ENCODE data around the gene EMILIN1.

EMILIN1 gene

GRCh38 chr2:27081984-27082772, 3.8 kb downstream of the EMILIN1 start:
- DNase-seq: no peak

DNA sequence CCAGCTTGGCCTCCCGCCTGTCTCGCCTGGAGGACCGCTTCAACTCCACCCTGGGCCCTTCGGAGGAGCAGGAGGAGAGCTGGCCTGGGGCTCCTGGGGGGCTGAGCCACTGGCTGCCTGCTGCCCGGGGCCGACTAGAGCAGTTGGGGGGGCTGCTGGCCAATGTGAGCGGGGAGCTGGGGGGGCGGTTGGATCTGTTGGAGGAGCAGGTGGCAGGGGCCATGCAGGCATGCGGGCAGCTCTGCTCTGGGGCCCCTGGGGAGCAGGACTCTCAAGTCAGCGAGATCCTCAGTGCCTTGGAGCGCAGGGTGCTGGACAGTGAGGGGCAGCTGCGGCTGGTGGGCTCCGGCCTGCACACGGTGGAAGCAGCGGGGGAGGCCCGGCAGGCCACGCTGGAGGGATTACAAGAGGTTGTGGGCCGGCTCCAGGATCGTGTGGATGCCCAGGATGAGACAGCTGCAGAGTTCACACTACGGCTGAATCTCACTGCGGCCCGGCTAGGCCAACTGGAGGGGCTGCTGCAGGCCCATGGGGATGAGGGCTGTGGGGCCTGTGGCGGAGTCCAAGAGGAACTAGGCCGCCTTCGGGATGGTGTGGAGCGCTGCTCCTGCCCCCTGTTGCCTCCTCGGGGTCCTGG, 4.5 kb downstream of the EMILIN1 start:
- DNase-seq: no peak

GRCh38 chr2:27083410-27084296, 5.2 kb downstream of the EMILIN1 start:
- DNase-seq: no peak

- no peak for DNase-seq
These were observed 6.1 kb downstream of the EMILIN1 start for GRCh38 chr2:27084297-27085061.

- DNase-seq: no peak
These were observed 6.8 kb downstream of the EMILIN1 start for GRCh38 chr2:27085062-27085672.

DNA sequence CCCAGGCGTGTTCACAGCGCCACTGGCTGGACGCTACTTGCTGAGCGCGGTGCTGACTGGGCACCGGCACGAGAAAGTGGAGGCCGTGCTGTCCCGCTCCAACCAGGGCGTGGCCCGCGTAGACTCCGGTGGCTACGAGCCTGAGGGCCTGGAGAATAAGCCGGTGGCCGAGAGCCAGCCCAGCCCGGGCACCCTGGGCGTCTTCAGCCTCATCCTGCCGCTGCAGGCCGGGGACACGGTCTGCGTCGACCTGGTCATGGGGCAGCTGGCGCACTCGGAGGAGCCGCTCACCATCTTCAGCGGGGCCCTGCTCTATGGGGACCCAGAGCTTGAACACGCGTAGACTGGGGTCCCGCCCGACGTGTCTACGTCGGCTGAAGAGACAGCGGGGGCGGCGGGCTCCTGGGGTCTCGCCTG, 7.3 kb downstream of the EMILIN1 start:
- peak; percentile 54 to 63 for DNase-seq

DNA sequence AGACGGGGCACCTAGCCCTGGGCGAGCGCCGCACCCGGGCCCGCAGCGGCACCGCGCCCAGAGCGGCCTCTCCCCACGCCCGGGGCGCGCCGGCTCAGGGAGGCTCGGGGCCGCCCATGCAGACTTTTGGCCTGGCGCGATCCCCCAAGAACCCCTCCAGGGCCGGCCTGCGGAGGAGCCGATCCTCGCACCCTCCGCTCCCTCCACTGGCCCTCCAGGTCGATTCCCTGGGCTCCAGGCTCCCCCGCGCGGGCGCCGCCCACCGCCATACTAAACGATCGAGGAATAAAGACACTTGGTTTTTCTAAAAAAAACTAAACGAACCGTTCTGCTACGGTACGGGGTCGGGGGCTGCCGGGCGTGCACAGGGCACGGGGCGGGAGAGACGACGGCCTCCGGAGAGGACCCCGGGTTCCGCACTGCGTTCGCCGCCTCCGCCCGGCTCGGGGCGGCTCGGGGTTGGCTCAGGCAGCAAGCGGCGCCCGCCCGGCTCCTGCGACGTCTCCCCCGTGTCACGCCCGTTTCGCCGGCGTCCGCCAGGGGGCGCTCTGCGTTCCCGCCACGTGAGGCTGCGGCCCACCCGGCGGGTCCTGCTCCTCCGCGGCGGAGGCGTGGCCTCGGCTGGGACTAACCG, 7.8 kb downstream of the EMILIN1 start:
- peak; percentile 80 to 92 for DNase-seq

GRCh38 chr2:27086724-27087593, 8.5 kb downstream of the EMILIN1 start, which contains the start of gene KHK:
Gene KHK (plus strand): TSS chr2:27086772. CDS start chr2:27087260, 488 bp downstream.
- DNase-seq: peak in 1 of 2 experiments; percentile 51

GRCh38 chr2:27087823-27088410, 9.5 kb downstream of the EMILIN1 start:
- DNase-seq: no peak

- DNase-seq: no peak
These were observed 10.2 kb downstream of the EMILIN1 start for GRCh38 chr2:27088634-27089033.

GRCh38 chr2:27089111-27089954, 10.9 kb downstream of the EMILIN1 start:
- DNase-seq: no peak

- DNase-seq: no peak
These were observed 13.6 kb downstream of the EMILIN1 start for GRCh38 chr2:27091746-27092695.

GRCh38 chr2:27092696-27093429, 14.4 kb downstream of the EMILIN1 start:
- DNase-seq: no peak

GRCh38 chr2:27093430-27094352, 15.3 kb downstream of the EMILIN1 start:
- no peak for DNase-seq

DNA sequence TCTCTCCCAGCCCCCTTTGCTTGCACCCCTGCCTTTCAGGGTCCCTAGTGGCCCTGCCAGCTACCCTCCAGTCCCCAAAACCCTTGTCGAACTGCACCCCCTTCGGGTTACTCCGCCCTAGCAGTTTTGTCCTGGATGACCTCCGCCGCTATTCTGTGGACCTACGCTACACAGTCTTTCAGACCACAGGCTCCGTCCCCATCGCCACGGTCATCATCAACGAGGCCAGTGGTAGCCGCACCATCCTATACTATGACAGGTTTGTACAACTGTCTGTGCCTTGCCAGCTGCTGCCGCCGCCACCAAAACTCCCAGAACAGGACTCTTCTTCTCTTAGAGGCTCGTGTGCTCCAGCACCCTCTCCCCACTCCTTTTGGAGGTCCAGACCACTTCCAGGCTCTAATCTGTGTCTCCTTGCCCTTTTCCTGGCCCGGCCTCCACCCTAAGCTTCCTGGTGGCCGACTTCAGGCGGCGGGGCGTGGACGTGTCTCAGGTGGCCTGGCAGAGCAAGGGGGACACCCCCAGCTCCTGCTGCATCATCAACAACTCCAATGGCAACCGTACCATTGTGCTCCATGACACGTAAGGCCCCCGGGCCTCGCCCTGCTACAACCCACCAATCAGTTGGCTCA, 16.1 kb downstream of the EMILIN1 start:
- no peak for DNase-seq

DNA sequence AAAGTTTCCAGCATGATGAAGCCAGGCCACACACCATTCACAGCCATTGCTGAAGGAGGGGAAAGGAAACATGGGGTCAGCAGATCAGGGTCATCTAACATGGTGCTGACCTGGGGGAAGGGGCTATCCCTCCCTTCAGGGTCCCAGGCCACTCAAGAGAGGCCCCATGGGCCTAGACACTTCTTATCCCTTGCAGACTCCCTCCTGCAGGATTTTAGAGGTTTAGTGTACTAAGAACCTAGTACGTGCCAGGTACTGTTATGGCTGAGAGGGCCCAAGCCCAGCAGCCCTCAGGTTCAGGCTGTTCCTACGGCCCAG, 17.0 kb downstream of the EMILIN1 start:
- DNase-seq: no peak
